ENCODE results near the gene ATPAF2.

GRCh38 chr17:17989081-17989480 is 49.9 kb downstream of the ATPAF2 start:
- TF ChIP-seq CTCF (IDR thresholded peaks at IDR 0.05; ENCODE audit: low read length) (no peak), EZH2 (IDR thresholded peaks at IDR 0.05; ENCODE audit: borderline replicate concordance, low read length) (no peak)

Data from OCI-LY1 (cell line).